Mononuclear cell (primary cell): Measurements from ENCODE around the gene KCNK6. TPM values are rescaled to one million over a fixed set of nuclear protein-coding genes. Genes with fewer than 3 reads are reported as not detected.

Source experiments
- H3K27me3 ChIP-seq: 2 replicates; pipeline ENCODE4 v1.6.0; 2011; ENCODE audit warnings: low read length, control low read depth; ENCODE audit not compliant: insufficient read depth
- H3K4me1 ChIP-seq: 2 replicates; pipeline ENCODE4 v1.5.1; 2011; ENCODE audit warnings: mild to moderate bottlenecking, low read length, control low read depth; ENCODE audit not compliant: insufficient read depth
- H3K4me3 ChIP-seq: 2 replicates; pipeline ENCODE4 v1.5.1; 2011; ENCODE audit warnings: mild to moderate bottlenecking, low read length, moderate library complexity
- H3K9me3 ChIP-seq: 2 replicates; pipeline ENCODE4 v1.5.1; 2011; ENCODE audit warnings: low read depth, mild to moderate bottlenecking, control low read depth, low read length
- total RNA-seq: library from RNA; depleted of rRNA; stranded (reverse); fragments of >200 nt; gene quantifications from one replicate; pipeline ENCODE4 v1.2.3, GENCODE V29; 2012

The KCNK6 gene
- 3.8 TPM for total RNA-seq

- Histone ChIP-seq H3K4me1 (peaks cover 79% of the 10 kb centered on the region), H3K27me3 (no peaks in the 10 kb centered on the region), H3K9me3 (no peaks in the 10 kb centered on the region), H3K4me3 (peak within 1 kb of the TSS; percentile 55)
Observed at GRCh38 chr19:38319421-38320258, at the start of gene KCNK6. Gene KCNK6 (plus strand): TSS chr19:38319845. CDS start chr19:38319951, 106 bp downstream.

DNA sequence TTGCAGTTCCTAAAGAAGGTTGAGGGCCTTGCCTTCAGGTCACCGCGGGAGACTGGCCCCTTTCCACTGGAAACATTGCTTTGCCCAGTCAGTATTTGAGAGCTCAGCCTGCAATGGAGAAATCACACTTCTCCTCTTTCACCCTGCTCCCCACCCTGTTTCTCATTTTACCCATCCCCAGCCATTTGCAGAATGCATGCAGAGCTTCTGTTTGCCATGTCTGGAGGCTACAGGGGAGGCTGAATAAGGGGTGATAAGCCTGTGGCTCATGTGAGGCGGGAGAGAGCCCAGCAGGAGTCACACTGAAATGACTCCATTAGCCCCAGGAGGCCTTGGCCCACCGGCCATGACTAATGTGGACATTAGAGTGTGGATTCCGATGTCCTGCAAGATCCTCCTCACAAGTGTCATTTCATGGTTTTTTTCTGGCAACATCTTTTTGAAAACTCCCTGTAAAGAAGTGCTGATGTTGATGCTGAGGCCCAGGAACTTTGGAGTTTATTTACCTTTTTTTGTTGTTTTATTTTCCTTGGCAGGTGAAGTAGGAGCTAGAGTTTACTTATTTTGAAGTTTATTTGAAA is 49.0 kb upstream of the KCNK6 start:
- no peak overlapping the region for H3K4me3 ChIP-seq
- no peaks in the 10 kb centered on the region for H3K9me3 ChIP-seq
- H3K4me1 ChIP-seq: peaks cover 16% of the 10 kb centered on the region
- no peaks in the 10 kb centered on the region for H3K27me3 ChIP-seq

GRCh38 chr19:38273499-38273898 is 46.1 kb upstream of the KCNK6 start:
- no peaks in the 10 kb centered on the region for H3K4me1 ChIP-seq
- H3K9me3 ChIP-seq: no peaks in the 10 kb centered on the region
- no peak overlapping the region for H3K4me3 ChIP-seq
- no peaks in the 10 kb centered on the region for H3K27me3 ChIP-seq

- H3K9me3 ChIP-seq: no peaks in the 10 kb centered on the region
- H3K27me3 ChIP-seq: no peaks in the 10 kb centered on the region
- H3K4me3 ChIP-seq: no peak overlapping the region
- no peaks in the 10 kb centered on the region for H3K4me1 ChIP-seq
Observed at GRCh38 chr19:38274739-38275138, 44.9 kb upstream of the KCNK6 start.

DNA sequence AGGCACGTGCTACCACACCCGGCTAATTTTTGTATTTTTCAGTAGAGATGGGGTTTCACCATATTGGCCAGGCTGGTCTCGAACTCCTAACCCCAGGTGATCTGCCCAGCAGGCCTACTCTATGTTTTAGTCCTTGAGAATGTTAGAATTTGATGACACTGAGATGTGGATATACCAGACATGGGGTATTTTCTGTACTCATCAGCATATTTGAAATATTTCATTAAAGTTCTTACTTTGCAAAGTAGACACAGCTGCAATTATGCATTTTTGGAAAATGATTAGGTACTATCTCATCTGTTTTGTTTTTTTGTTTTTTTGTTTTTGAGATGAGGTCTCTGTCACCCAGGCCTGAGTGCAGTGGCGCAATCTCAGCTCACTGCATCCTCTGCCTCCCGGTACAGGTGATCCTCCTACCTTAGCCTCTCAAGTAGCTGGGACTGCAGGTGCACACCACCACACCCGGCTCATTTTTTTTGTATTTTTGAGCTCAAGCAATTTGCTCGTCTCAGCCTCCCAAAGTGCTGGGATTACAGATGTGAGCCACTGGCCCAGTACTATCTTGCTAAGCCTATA is 42.6 kb upstream of the KCNK6 start:
- H3K27me3 ChIP-seq: no peaks in the 10 kb centered on the region
- H3K9me3 ChIP-seq: no peaks in the 10 kb centered on the region
- no peaks in the 10 kb centered on the region for H3K4me1 ChIP-seq
- H3K4me3 ChIP-seq: no peak overlapping the region

DNA sequence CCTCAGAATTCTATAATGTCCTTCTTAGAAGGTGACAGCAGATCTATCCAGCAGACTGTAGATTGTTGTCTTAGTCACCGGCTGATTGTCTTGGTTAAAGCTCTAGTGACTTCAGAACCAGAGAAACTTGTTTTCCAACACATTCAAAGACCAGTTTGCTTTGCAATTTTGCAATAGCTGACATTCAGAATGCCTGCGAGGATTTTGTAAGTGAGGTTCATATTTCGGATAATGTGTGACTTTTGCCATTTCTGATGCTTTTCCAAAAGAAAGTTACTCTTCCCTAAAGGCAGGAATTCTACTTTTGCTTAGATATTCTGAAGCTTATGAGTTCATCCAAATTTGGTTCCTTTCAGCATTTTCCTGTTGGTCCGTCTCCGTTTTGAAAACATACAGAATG is 42.1 kb upstream of the KCNK6 start:
- no peaks in the 10 kb centered on the region for H3K27me3 ChIP-seq
- H3K9me3 ChIP-seq: no peaks in the 10 kb centered on the region
- H3K4me1 ChIP-seq: no peaks in the 10 kb centered on the region
- H3K4me3 ChIP-seq: no peak overlapping the region

DNA sequence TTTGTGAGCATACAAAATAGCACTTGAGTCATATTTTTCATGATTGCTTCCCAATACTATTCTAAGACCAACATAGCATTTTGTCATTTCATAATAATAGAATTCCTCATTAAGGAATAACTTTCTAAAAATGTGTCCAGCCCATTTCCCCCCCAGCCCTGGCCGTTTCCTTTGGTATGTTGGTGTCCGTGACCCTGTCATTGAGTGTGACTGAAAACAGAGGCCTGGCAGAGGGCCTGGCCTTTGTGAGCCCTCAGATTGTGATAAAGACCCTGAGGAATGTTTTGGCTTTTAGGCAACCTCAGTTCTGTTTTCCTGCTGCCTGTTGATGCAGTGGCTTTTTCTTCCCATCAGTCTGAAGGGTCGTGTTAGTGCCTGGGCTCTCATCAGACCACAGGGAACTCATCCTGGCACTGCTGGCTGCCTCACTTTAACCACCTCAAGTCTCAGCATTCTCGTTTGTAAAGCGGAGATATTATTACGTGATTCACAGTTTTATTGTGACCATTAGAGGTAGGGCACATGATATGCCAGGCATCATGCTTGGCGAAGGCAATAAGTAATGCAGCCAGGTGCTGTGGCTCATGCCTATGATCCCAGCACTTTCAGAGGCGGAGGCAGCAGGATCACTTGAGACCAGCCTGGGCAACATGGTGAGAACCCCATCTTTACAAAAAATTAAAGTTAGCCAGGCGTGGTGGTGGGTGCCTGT is 41.5 kb upstream of the KCNK6 start:
- no peaks in the 10 kb centered on the region for H3K9me3 ChIP-seq
- H3K4me1 ChIP-seq: no peaks in the 10 kb centered on the region

DNA sequence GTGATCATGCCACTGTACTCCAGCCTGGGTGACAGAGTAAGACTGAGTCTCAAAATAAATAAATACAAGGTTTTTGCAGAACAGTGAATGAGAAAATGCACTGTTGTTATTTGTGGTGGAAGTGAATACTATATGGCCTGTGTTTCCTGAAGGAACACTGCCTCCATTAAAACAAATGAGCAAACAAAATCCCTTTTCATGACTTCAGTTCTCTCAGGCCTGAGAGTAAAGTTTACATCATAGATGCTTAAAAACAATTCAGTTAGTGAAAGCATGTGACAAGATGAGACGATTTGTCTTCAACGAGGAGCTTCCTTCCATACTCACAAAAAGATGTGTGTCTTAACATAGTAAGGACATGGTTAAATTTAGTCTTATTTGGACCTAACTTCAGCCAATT is 40.9 kb upstream of the KCNK6 start:
- H3K9me3 ChIP-seq: no peaks in the 10 kb centered on the region
- no peaks in the 10 kb centered on the region for H3K27me3 ChIP-seq
- H3K4me1 ChIP-seq: no peaks in the 10 kb centered on the region
- no peak overlapping the region for H3K4me3 ChIP-seq

More for the DNA sequence above, 41.5 kb upstream of the KCNK6 start:
- no peak overlapping the region for H3K4me3 ChIP-seq
- no peaks in the 10 kb centered on the region for H3K27me3 ChIP-seq

- no peaks in the 10 kb centered on the region for H3K27me3 ChIP-seq
- peaks cover 15% of the 10 kb centered on the region for H3K4me1 ChIP-seq
- no peaks in the 10 kb centered on the region for H3K9me3 ChIP-seq
- H3K4me3 ChIP-seq: no peak overlapping the region
Observed at GRCh38 chr19:38280030-38280921, 39.4 kb upstream of the KCNK6 start.

GRCh38 chr19:38281811-38282566 is 37.7 kb upstream of the KCNK6 start:
- H3K4me1 ChIP-seq: peaks cover 22% of the 10 kb centered on the region
- H3K27me3 ChIP-seq: no peaks in the 10 kb centered on the region
- H3K4me3 ChIP-seq: no peak overlapping the region

GRCh38 chr19:38283271-38283670 is 36.4 kb upstream of the KCNK6 start:
- H3K4me1 ChIP-seq: peaks cover 33% of the 10 kb centered on the region
- H3K27me3 ChIP-seq: no peaks in the 10 kb centered on the region

More at GRCh38 chr19:38281811-38282566, 37.7 kb upstream of the KCNK6 start:
- H3K9me3 ChIP-seq: no peaks in the 10 kb centered on the region

GRCh38 chr19:38284422-38284821 is 35.2 kb upstream of the KCNK6 start:
- Histone ChIP-seq H3K4me3 (no peak overlapping the region), H3K9me3 (no peaks in the 10 kb centered on the region), H3K27me3 (no peaks in the 10 kb centered on the region), H3K4me1 (peaks cover 40% of the 10 kb centered on the region)

More at GRCh38 chr19:38283271-38283670, 36.4 kb upstream of the KCNK6 start:
- Histone ChIP-seq H3K9me3 (no peaks in the 10 kb centered on the region), H3K4me3 (no peak overlapping the region)

GRCh38 chr19:38285567-38285966 is 34.1 kb upstream of the KCNK6 start:
- H3K27me3 ChIP-seq: no peaks in the 10 kb centered on the region
- H3K4me1 ChIP-seq: peaks cover 40% of the 10 kb centered on the region
- no peaks in the 10 kb centered on the region for H3K9me3 ChIP-seq
- no peak overlapping the region for H3K4me3 ChIP-seq

DNA sequence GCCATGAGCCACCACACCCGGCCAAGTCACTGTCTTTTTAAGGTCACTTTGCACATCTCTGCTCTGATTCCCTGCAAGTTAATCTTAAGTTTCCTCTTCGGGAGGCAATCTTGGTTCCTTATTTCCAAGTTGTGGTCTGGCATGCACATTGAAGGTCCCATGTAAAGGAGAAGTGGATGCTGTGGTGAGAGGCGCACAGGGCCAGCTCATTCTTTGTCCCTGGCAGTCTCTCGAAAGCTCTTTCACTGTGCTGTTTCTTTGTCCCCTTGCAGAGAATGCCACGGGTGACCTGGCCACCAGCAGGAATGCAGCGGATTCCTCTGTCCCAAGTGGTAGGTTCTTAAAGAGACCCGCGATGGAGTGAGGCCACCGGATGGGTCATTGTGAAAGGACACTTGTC is 32.0 kb upstream of the KCNK6 start:
- H3K27me3 ChIP-seq: no peaks in the 10 kb centered on the region
- H3K4me1 ChIP-seq: peaks cover 40% of the 10 kb centered on the region
- H3K9me3 ChIP-seq: no peaks in the 10 kb centered on the region
- no peak overlapping the region for H3K4me3 ChIP-seq
